Spleen (tissue), 7 donors: ENCODE measurements around the gene HAL.

Source experiments
- CTCF ChIP-seq, 11 experiments: fragments of 200-600 bp in 7 of 11; fragments of 450-650 bp in 4 of 11; sonication (generic) in 4 of 11; IDR thresholded peaks in 8 of 11; conservative IDR thresholded peaks in 3 of 11; 1 replicate in 7 of 11; 2 replicates in 4 of 11; pipeline versions ENCODE4 v1.4.0 to v1.8.0; 2016 to 2021; ENCODE audit warnings: antibody characterized with exemption in 11 of 11, inconsistent platforms in 4 of 11, mild to moderate bottlenecking in 1 of 11
- POLR2A ChIP-seq, 3 donors: fragments of 450-650 bp; IDR thresholded peaks; one replicate each; pipeline ENCODE4 v1.5.1; 2017; ENCODE audit warnings: antibody characterized with exemption in 3 of 3, mild to moderate bottlenecking in 1 of 3
- donor health status: DM: no; HTN: no; CAD: no; lungs with moderate emphysema.
- donor health status: DM: no; HTN: no; CAD: no.
- donor health status: DM: no; HTN: no; CAD: no.

DNA sequence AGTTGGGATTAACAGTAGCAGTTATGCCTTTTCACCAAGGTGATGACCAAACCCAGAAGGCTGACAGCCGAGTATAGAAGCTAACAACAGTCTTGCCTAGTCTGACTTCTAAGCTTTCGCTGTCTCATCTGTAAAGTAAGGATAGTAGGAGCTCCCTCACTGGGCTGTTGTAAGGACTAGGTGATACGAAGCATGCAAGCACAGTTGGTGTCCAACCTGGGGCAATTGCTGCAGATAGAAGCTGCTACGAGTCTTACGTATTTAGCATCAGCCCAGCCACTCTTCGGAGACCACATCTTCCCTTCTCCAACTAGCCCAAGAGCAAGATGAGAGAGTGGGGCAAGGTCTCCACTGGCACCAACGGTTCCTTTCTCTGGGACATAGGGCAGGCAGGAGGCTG is 6.0 kb downstream of the HAL start:
- TF ChIP-seq CTCF (IDR thresholded peaks at IDR 0.05 in 8 of 11, conservative IDR thresholded peaks at IDR 0.05 in 3 of 11) (no peak), POLR2A (IDR thresholded peaks at IDR 0.05) (no peak)
